Common myeloid progenitor, CD34-positive (primary cell): Measurements from ENCODE around the gene AFMID.

ENCODE experiments used
- CTCF ChIA-PET: fragments of 350-600 bp; sonication (Branson Sonifier 250); formaldehyde crosslinking; loops from one replicate; lab custom pipeline; 2021; ENCODE audit warnings: antibody characterized with exemption; lab: Charles Lee
- POLR2A ChIA-PET: fragments of 350-600 bp; sonication (Branson Sonifier 250); formaldehyde crosslinking; loops from one replicate; lab custom pipeline; 2021; ENCODE audit warnings: antibody characterized with exemption; lab: Charles Lee
- DNase-seq, 3 donors: peaks; one replicate each; pipeline versions ENCODE4 v3.0.0 to v3.0.0-alpha.2; 2013
- H3K27ac ChIP-seq, 2 experiments: 1 replicate in 1 of 2; 2 replicates in 1 of 2; pipeline ENCODE4 v1.7.0; 2013; ENCODE audit warnings: inconsistent platforms in 2 of 2, low read length in 2 of 2, mild to moderate bottlenecking in 2 of 2, low read depth in 1 of 2, moderate library complexity in 1 of 2; ENCODE audit not compliant: severe bottlenecking in 2 of 2, insufficient read depth in 1 of 2, poor library complexity in 1 of 2
- H3K27me3 ChIP-seq, 5 experiments: replicated peaks in 2 of 5; 1 replicate in 3 of 5; 2 replicates in 2 of 5; pipeline versions ENCODE4 v1.6.1 to v1.7.0; 2013; ENCODE audit warnings: low read length in 4 of 5, mild to moderate bottlenecking in 2 of 5, moderate library complexity in 2 of 5, inconsistent platforms in 1 of 5; ENCODE audit not compliant: insufficient read depth in 5 of 5, control insufficient read depth in 4 of 5
- H3K36me3 ChIP-seq, 4 experiments: 1 replicate in 2 of 4; 2 replicates in 2 of 4; pipeline versions ENCODE4 v1.6.1 to v1.7.0; 2013; ENCODE audit warnings: low read length in 3 of 4, control low read depth in 1 of 4, mild to moderate bottlenecking in 1 of 4; ENCODE audit not compliant: control insufficient read depth in 4 of 4, insufficient read depth in 4 of 4
- H3K4me1 ChIP-seq, 4 experiments: 1 replicate in 3 of 4; 2 replicates in 1 of 4; pipeline versions ENCODE4 v1.6.1 to v1.7.1; 2013; ENCODE audit warnings: low read length in 3 of 4, mild to moderate bottlenecking in 3 of 4, control low read depth in 1 of 4, inconsistent platforms in 1 of 4, moderate library complexity in 1 of 4; ENCODE audit not compliant: control insufficient read depth in 4 of 4, insufficient read depth in 4 of 4; ENCODE audit errors: control extremely low read depth in 1 of 4
- H3K4me3 ChIP-seq, 7 experiments: 1 replicate in 4 of 7; 2 replicates in 3 of 7; pipeline versions ENCODE4 v1.5.1 to v1.7.0; 2013; ENCODE audit warnings: mild to moderate bottlenecking in 7 of 7, low read length in 6 of 7, moderate library complexity in 6 of 7, inconsistent platforms in 2 of 7, low read depth in 2 of 7, control low read depth in 1 of 7; ENCODE audit not compliant: insufficient read depth in 4 of 7, control insufficient read depth in 1 of 7; ENCODE audit errors: extremely low read depth in 1 of 7
- H3K9me3 ChIP-seq, 5 experiments: 1 replicate in 4 of 5; 2 replicates in 1 of 5; pipeline versions ENCODE4 v1.6.1 to v1.7.1; 2013; ENCODE audit warnings: low read length in 4 of 5, mild to moderate bottlenecking in 2 of 5, inconsistent platforms in 1 of 5, low read depth in 1 of 5, moderate library complexity in 1 of 5; ENCODE audit not compliant: control insufficient read depth in 4 of 5, insufficient read depth in 2 of 5; ENCODE audit errors: control extremely low read depth in 1 of 5
- WGBS: methylation state at CpG from one replicate; pipeline ENCODE4 v1.1.5; 2013; ENCODE audit not compliant: insufficient coverage; 5-methylcytosine and 5-hydroxymethylcytosine counted together

AFMID gene

GRCh38 chr17:78196716-78197115, 9.6 kb downstream of the AFMID start:
- Histone ChIP-seq H3K9me3 (no peaks in the 10 kb centered on the region), H3K4me1 (no peaks in the 10 kb centered on the region), H3K36me3 (peaks cover 10 to 43% (median 27%) of the 10 kb centered on the region in 4 experiments), H3K4me3 (no peak overlapping the region), H3K27ac (no peak overlapping the region), H3K27me3 (no peaks in the 10 kb centered on the region)
- DNase-seq, result no peak
- CTCF ChIA-PET, result no interaction called here
- WGBS, result 100% methylated on average over 1 of the region's 5 CpGs
- POLR2A ChIA-PET, result interaction anchor here (1.0 kb wide), 1 partner anchor 28 kb away, joined by 3 read pairs; no protein-coding TSS in a partner anchor

GRCh38 chr17:78197147-78197832, 10.1 kb downstream of the AFMID start:
- H3K9me3 ChIP-seq, result no peaks in the 10 kb centered on the region
- peaks cover 9 to 40% (median 27%) of the 10 kb centered on the region in 4 experiments for H3K36me3 ChIP-seq
- 98% methylated on average over 9 of the region's 9 CpGs for WGBS
- H3K27ac ChIP-seq, result no peak overlapping the region
- H3K4me1 ChIP-seq, result no peaks in the 10 kb centered on the region
- no peak for DNase-seq
- POLR2A ChIA-PET, result no interaction called here
- H3K27me3 ChIP-seq, result no peaks in the 10 kb centered on the region
- no peak overlapping the region for H3K4me3 ChIP-seq
- CTCF ChIA-PET, result no interaction called here

- H3K27ac ChIP-seq, result no peak overlapping the region
- POLR2A ChIA-PET, result no interaction called here
- WGBS, result 98% methylated on average over 6 of the region's 6 CpGs
- H3K4me3 ChIP-seq, result no peak overlapping the region
- no peaks in the 10 kb centered on the region for H3K4me1 ChIP-seq
- no peaks in the 10 kb centered on the region for H3K9me3 ChIP-seq
- peaks cover 3 to 52% (median 39%) of the 10 kb centered on the region in 4 experiments for H3K36me3 ChIP-seq
- H3K27me3 ChIP-seq, result no peaks in the 10 kb centered on the region
- CTCF ChIA-PET, result interaction anchor here (1.2 to 1.9 kb wide), 2 partner anchors 8 to 9 kb away, joined by 4 to 5 read pairs; no protein-coding TSS in a partner anchor
- DNase-seq, result no peak
These were observed 13.3 kb downstream of the AFMID start for GRCh38 chr17:78200451-78200850.

GRCh38 chr17:78202666-78203065, 15.5 kb downstream of the AFMID start:
- H3K9me3 ChIP-seq, result no peaks in the 10 kb centered on the region
- no peak overlapping the region for H3K27ac ChIP-seq
- no peaks in the 10 kb centered on the region for H3K27me3 ChIP-seq
- H3K4me3 ChIP-seq, result no peak overlapping the region
- ChIA-PET CTCF (interaction anchor here (0.7 to 2.7 kb wide), 3 partner anchors 10 to 48 kb away, joined by 5 to 12 read pairs (median 5); no protein-coding TSS in a partner anchor), POLR2A (no interaction called here)
- WGBS, result 66% methylated on average over 4 of the region's 8 CpGs
- H3K4me1 ChIP-seq, result no peaks in the 10 kb centered on the region
- H3K36me3 ChIP-seq, result peaks cover 0 to 51% (median 35%) of the 10 kb centered on the region in 4 experiments
- DNase-seq, result peak in 2 of 3 donors; percentile 9 to 31

- H3K36me3 ChIP-seq, result peaks cover 0 to 44% (median 31%) of the 10 kb centered on the region in 4 experiments
- no peaks in the 10 kb centered on the region for H3K4me1 ChIP-seq
- ChIA-PET CTCF (interaction anchor here (0.6 to 2.7 kb wide), 4 partner anchors 13 to 46 kb away, joined by 3 to 12 read pairs (median 4); partner anchors contain the start of gene AFMID), POLR2A (no interaction called here)
- 98% methylated on average over 21 of the region's 22 CpGs for WGBS
- H3K27ac ChIP-seq, result no peak overlapping the region
- no peak overlapping the region for H3K4me3 ChIP-seq
- no peaks in the 10 kb centered on the region for H3K9me3 ChIP-seq
- no peaks in the 10 kb centered on the region for H3K27me3 ChIP-seq
- DNase-seq, result no peak
These were observed 17.4 kb downstream of the AFMID start for GRCh38 chr17:78204387-78205123.

GRCh38 chr17:78205124-78205775, 18.1 kb downstream of the AFMID start:
- Histone ChIP-seq H3K27me3 (no peaks in the 10 kb centered on the region), H3K36me3 (peaks cover 0 to 42% (median 30%) of the 10 kb centered on the region in 4 experiments), H3K4me3 (no peak overlapping the region), H3K4me1 (no peaks in the 10 kb centered on the region), H3K9me3 (no peaks in the 10 kb centered on the region), H3K27ac (no peak overlapping the region)
- WGBS, result 97% methylated on average over 17 of the region's 17 CpGs
- CTCF ChIA-PET, result interaction anchor here (1.1 to 1.4 kb wide), 2 partner anchors 14 to 17 kb away, joined by 3 to 4 read pairs; partner anchors contain the start of gene AFMID
- no peak for DNase-seq
- POLR2A ChIA-PET, result no interaction called here
